Naive thymus-derived CD4-positive, alpha-beta T cell (primary cell): Measurements from ENCODE around the gene FBXO36. TPM values are rescaled to one million over a fixed set of nuclear protein-coding genes. Genes with fewer than 3 reads are reported as not detected.

ENCODE experiments used
- ATAC-seq: fragments of 150-1000 bp; cut with Tn5 transposase; 2 replicates; pipeline ENCODE4 v1.10.0; 2021; ENCODE audit warnings: mild to moderate bottlenecking, moderate library complexity
- CTCF ChIA-PET: fragments of 350-600 bp; sonication (Branson Sonifier 250); formaldehyde crosslinking; loops from one replicate; lab custom pipeline; 2021; ENCODE audit warnings: antibody characterized with exemption; lab: Charles Lee
- POLR2A ChIA-PET: fragments of 350-600 bp; sonication (Branson Sonifier 250); formaldehyde crosslinking; loops from one replicate; lab custom pipeline; 2021; ENCODE audit warnings: antibody characterized with exemption, inconsistent platforms; lab: Charles Lee
- DNase-seq, 9 donors: peaks; one replicate each; pipeline versions ENCODE4 v3.0.0 to v3.0.0-alpha.2; 2020 to 2022; ENCODE audit warnings: mixed read lengths in 1 of 9
- H3K27ac ChIP-seq: one replicate; pipeline ENCODE4 v1.7.0; 2013; ENCODE audit warnings: mild to moderate bottlenecking, low read depth, low read length, moderate library complexity
- H3K27me3 ChIP-seq, 2 donors: one replicate each; pipeline ENCODE4 v1.7.0; 2013; ENCODE audit warnings: low read length in 2 of 2, mild to moderate bottlenecking in 2 of 2, moderate library complexity in 2 of 2; ENCODE audit not compliant: control insufficient read depth in 2 of 2, insufficient read depth in 2 of 2
- H3K36me3 ChIP-seq, 3 experiments: 1 replicate in 2 of 3; 2 replicates in 1 of 3; pipeline ENCODE4 v1.7.0; 2013; ENCODE audit warnings: low read length in 3 of 3, mild to moderate bottlenecking in 3 of 3, moderate library complexity in 1 of 3; ENCODE audit not compliant: insufficient read depth in 3 of 3, control insufficient read depth in 2 of 3
- H3K4me1 ChIP-seq, 2 donors: one replicate each; pipeline ENCODE4 v1.7.0; 2013; ENCODE audit warnings: low read length in 2 of 2, mild to moderate bottlenecking in 2 of 2, moderate library complexity in 1 of 2; ENCODE audit not compliant: control insufficient read depth in 2 of 2, insufficient read depth in 2 of 2
- H3K4me3 ChIP-seq: 2 replicates; pipeline ENCODE4 v1.7.0; 2013; ENCODE audit warnings: mild to moderate bottlenecking, low read length
- H3K9me3 ChIP-seq, 3 experiments: 1 replicate in 2 of 3; 2 replicates in 1 of 3; pipeline ENCODE4 v1.7.0; 2013; ENCODE audit warnings: low read length in 3 of 3; ENCODE audit not compliant: control insufficient read depth in 2 of 3
- H3K27ac Mint-ChIP-seq, 9 donors: one replicate each; pipeline ENCODE4 v1.8.0; 2020 to 2022; ENCODE audit warnings: mixed read lengths in 9 of 9, mild to moderate bottlenecking in 8 of 9, moderate library complexity in 5 of 9, inconsistent platforms in 2 of 9
- H3K27me3 Mint-ChIP-seq, 5 donors: one replicate each; pipeline ENCODE4 v1.8.0; 2021 to 2022; ENCODE audit warnings: mixed read lengths in 5 of 5, mild to moderate bottlenecking in 1 of 5
- H3K36me3 Mint-ChIP-seq, 5 donors: one replicate each; pipeline ENCODE4 v1.8.0; 2020 to 2022; ENCODE audit warnings: mixed read lengths in 5 of 5, mild to moderate bottlenecking in 3 of 5, inconsistent platforms in 1 of 5
- H3K4me1 Mint-ChIP-seq, 7 donors: one replicate each; pipeline ENCODE4 v1.8.0; 2020 to 2022; ENCODE audit warnings: mixed read lengths in 7 of 7, mild to moderate bottlenecking in 3 of 7, inconsistent platforms in 1 of 7
- H3K4me3 Mint-ChIP-seq, 10 donors: one replicate each; pipeline ENCODE4 v1.8.0; 2020 to 2022; ENCODE audit warnings: mild to moderate bottlenecking in 10 of 10, mixed read lengths in 10 of 10, moderate library complexity in 6 of 10, inconsistent platforms in 2 of 10
- H3K9me3 Mint-ChIP-seq, 11 donors: one replicate each; pipeline ENCODE4 v1.8.0; 2020 to 2022; ENCODE audit warnings: mixed read lengths in 11 of 11, mild to moderate bottlenecking in 4 of 11, inconsistent platforms in 1 of 11, moderate library complexity in 1 of 11
- intact Hi-C, 2 donors: fragments of 100-400 bp; cut with micrococcal nuclease; formaldehyde crosslinking; loops; one replicate each; pipeline ENCODE4 v1.15.1; 2023
- polyA plus RNA-seq, 2 donors: library from polyadenylated mRNA; unstranded; fragments of 300-500 nt; fragmentation: Illumina TruSeq; gene quantifications; one replicate each; pipeline ENCODE4 v1.2.3, GENCODE V29; 2021
- total RNA-seq, 6 experiments: library from RNA in 5 of 6; stranded (reverse) in 5 of 6; gene quantifications; 1 replicate in 5 of 6; 2 replicates in 1 of 6; pipeline ENCODE4 v1.2.3 and lab custom pipeline; 2021 to 2026

FBXO36 gene
- total and polyA plus RNA-seq, 7 experiments from 2014 or later, result 0.51 to 1.8 (median 1.2) TPM

DNA sequence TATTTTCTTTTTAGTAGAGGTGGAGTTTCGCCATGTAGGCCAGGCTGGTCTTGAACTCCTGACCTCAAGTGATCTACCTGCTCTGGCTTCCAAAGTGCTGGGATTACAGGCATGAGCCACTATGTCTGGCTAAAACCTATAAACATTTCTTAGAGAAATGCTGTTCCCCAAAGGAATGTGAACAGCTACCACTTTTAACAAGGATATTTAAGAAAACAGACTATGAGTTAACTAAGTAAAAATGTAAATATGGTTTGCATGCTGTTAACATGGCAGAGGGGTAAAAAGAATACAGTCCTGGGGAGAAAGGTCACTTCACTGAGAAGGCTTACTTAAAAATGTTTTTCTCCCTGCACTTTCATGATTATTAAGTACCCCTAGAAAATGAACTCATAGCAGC, 89.3 kb downstream of the FBXO36 start:
- Mint-ChIP-seq H3K4me1 (peaks cover 5 to 11% (median 7%) of the 10 kb centered on the region in 7 donors), H3K4me3 (no peak overlapping the region), H3K36me3 (peaks cover 0 to 9% (median 0%) of the 10 kb centered on the region in 5 donors), H3K9me3 (no peaks in the 10 kb centered on the region), H3K27ac (no peak overlapping the region), H3K27me3 (peaks cover 0 to 6% (median 0%) of the 10 kb centered on the region in 5 donors)
- DNase-seq (no peak), ATAC-seq (no peak)
- Histone ChIP-seq H3K36me3 (no peaks in the 10 kb centered on the region), H3K4me1 (no peaks in the 10 kb centered on the region), H3K4me3 (no peak overlapping the region), H3K27ac (no peak overlapping the region), H3K27me3 (no peaks in the 10 kb centered on the region), H3K9me3 (no peaks in the 10 kb centered on the region)
- CTCF ChIA-PET, result interaction anchor here (0.7 kb wide), 1 partner anchor 10 kb away, joined by 3 read pairs; no protein-coding TSS in a partner anchor
- intact Hi-C loops, result no loop called here
- POLR2A ChIA-PET, result no interaction called here

- H3K4me1 ChIP-seq, result no peaks in the 10 kb centered on the region
- no peaks in the 10 kb centered on the region for H3K9me3 ChIP-seq
- peaks cover 0 to 9% (median 0%) of the 10 kb centered on the region in 5 donors for H3K36me3 Mint-ChIP-seq
- DNase-seq (no peak), ATAC-seq (no peak)
- no peak overlapping the region for H3K27ac Mint-ChIP-seq
- H3K9me3 Mint-ChIP-seq, result no peaks in the 10 kb centered on the region
- ChIA-PET CTCF (interaction anchor here (0.7 kb wide), 1 partner anchor 10 kb away, joined by 3 read pairs; no protein-coding TSS in a partner anchor), POLR2A (no interaction called here)
- intact Hi-C loops, result no loop called here
- no peaks in the 10 kb centered on the region for H3K36me3 ChIP-seq
- no peak overlapping the region for H3K27ac ChIP-seq
- no peak overlapping the region for H3K4me3 ChIP-seq
- H3K4me3 Mint-ChIP-seq, result no peak overlapping the region
- peaks cover 0 to 6% (median 0%) of the 10 kb centered on the region in 5 donors for H3K27me3 Mint-ChIP-seq
- H3K27me3 ChIP-seq, result no peaks in the 10 kb centered on the region
- peaks cover 5 to 11% (median 7%) of the 10 kb centered on the region in 7 donors for H3K4me1 Mint-ChIP-seq
Observed at GRCh38 chr2:230012267-230012884, 90.1 kb downstream of the FBXO36 start.

DNA sequence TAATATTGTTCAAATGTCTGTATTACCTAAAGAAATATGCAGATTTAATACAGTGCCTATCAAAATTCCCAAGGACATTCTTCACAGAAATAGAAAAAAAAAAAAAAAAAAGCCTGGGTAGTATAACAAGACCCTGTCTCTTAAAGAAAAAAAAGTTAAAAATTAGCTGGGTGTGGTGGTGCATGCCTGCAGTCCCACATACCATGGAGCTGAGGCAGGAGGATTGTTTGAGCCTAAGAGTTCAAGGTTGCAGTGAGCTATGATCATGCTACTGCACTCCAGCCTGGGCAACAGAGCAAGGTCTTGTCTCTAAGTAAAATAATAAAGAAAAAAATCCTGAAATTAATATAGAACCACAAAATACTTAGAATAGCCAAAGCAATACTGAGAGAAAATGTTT, 94.5 kb downstream of the FBXO36 start:
- ATAC-seq (no peak), DNase-seq (no peak)
- no peaks in the 10 kb centered on the region for H3K27me3 ChIP-seq
- H3K27ac ChIP-seq, result no peak overlapping the region
- intact Hi-C loops, result no loop called here
- POLR2A ChIA-PET, result no interaction called here
- CTCF ChIA-PET, result interaction anchor here (0.6 kb wide), 1 partner anchor 168 kb away, joined by 3 read pairs; no protein-coding TSS in a partner anchor
- H3K9me3 ChIP-seq, result no peaks in the 10 kb centered on the region
- Mint-ChIP-seq H3K9me3 (no peaks in the 10 kb centered on the region), H3K27ac (no peak overlapping the region), H3K4me3 (no peak overlapping the region), H3K36me3 (no peaks in the 10 kb centered on the region), H3K27me3 (peaks cover 0 to 6% (median 0%) of the 10 kb centered on the region in 5 donors), H3K4me1 (no peaks in the 10 kb centered on the region)
- H3K4me1 ChIP-seq, result no peaks in the 10 kb centered on the region
- H3K4me3 ChIP-seq, result no peak overlapping the region
- no peaks in the 10 kb centered on the region for H3K36me3 ChIP-seq

DNA sequence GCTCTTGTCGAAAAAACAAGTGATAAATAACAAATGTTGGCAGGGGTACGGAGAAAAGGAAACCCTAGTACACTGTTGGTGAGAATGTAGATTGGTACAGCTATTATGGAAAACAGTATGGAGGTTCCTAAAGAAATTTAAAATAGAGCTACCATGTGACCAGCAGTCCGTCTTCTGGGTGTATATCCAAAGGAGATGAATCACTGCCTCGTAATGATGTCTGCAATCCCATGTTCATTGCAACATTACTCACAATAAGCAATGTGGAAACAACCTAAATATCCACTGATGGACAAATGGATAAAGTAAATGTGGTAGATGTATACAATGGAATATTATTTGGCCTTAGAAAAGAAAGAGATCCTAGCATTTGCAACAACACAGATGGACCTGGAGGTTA, 95.8 kb downstream of the FBXO36 start:
- H3K36me3 ChIP-seq, result no peaks in the 10 kb centered on the region
- no peak overlapping the region for H3K4me3 ChIP-seq
- Mint-ChIP-seq H3K27me3 (peaks cover 0 to 6% (median 0%) of the 10 kb centered on the region in 5 donors), H3K4me3 (no peak overlapping the region), H3K9me3 (no peaks in the 10 kb centered on the region), H3K36me3 (no peaks in the 10 kb centered on the region), H3K27ac (no peak overlapping the region), H3K4me1 (no peaks in the 10 kb centered on the region)
- POLR2A ChIA-PET, result no interaction called here
- no peak overlapping the region for H3K27ac ChIP-seq
- intact Hi-C loops, result no loop called here
- no peaks in the 10 kb centered on the region for H3K4me1 ChIP-seq
- H3K27me3 ChIP-seq, result no peaks in the 10 kb centered on the region
- H3K9me3 ChIP-seq, result no peaks in the 10 kb centered on the region
- DNase-seq (no peak), ATAC-seq (no peak)
- CTCF ChIA-PET, result no interaction called here

DNA sequence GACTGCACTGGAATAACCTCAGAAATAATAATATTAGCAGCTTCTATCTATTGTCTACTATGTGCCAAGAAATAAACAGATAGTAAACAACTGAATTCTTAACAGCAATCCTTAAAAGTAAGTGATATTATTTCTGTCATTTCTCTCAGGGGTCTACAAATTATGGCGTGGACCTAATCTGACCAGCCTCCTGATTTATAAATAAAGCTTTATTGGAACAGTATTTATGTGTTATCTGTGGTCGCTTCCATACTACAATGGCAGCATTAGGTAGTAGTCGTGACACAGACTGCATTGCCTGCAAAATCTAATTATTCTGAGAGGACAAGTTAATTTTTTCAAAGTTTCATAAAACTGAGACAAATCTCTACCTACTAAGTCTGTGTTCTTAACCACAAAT, 97.4 kb downstream of the FBXO36 start:
- H3K27ac Mint-ChIP-seq, result no peak overlapping the region
- intact Hi-C loops, result no loop called here
- Histone ChIP-seq H3K9me3 (no peaks in the 10 kb centered on the region), H3K27ac (no peak overlapping the region), H3K27me3 (no peaks in the 10 kb centered on the region), H3K36me3 (no peaks in the 10 kb centered on the region), H3K4me1 (no peaks in the 10 kb centered on the region), H3K4me3 (no peak overlapping the region)
- ChIA-PET CTCF (interaction anchor here (1.3 kb wide), 1 partner anchor 12 kb away, joined by 5 read pairs; no protein-coding TSS in a partner anchor), POLR2A (no interaction called here)
- ATAC-seq, result no peak
- peaks cover 0 to 7% (median 0%) of the 10 kb centered on the region in 5 donors for H3K27me3 Mint-ChIP-seq
- no peaks in the 10 kb centered on the region for H3K9me3 Mint-ChIP-seq
- no peak overlapping the region for H3K4me3 Mint-ChIP-seq
- H3K4me1 Mint-ChIP-seq, result no peaks in the 10 kb centered on the region
- no peak for DNase-seq
- H3K36me3 Mint-ChIP-seq, result no peaks in the 10 kb centered on the region

GRCh38 chr2:230023313-230023712, 101.0 kb downstream of the FBXO36 start:
- H3K27ac ChIP-seq, result no peak overlapping the region
- H3K36me3 ChIP-seq, result no peaks in the 10 kb centered on the region
- ChIA-PET POLR2A (no interaction called here), CTCF (interaction anchor here (0.6 kb wide), 1 partner anchor 103 kb away, joined by 3 read pairs; no protein-coding TSS in a partner anchor)
- no peak overlapping the region for H3K4me3 Mint-ChIP-seq
- ATAC-seq, result no peak
- no peaks in the 10 kb centered on the region for H3K4me1 ChIP-seq
- no peaks in the 10 kb centered on the region for H3K27me3 ChIP-seq
- H3K4me3 ChIP-seq, result no peak overlapping the region
- H3K9me3 ChIP-seq, result no peaks in the 10 kb centered on the region
- peaks cover 0 to 3% (median 0%) of the 10 kb centered on the region in 5 donors for H3K27me3 Mint-ChIP-seq
- H3K27ac Mint-ChIP-seq, result no peak overlapping the region
- H3K4me1 Mint-ChIP-seq, result no peaks in the 10 kb centered on the region
- H3K9me3 Mint-ChIP-seq, result no peaks in the 10 kb centered on the region
- intact Hi-C loops, result no loop called here
- no peak for DNase-seq
- H3K36me3 Mint-ChIP-seq, result no peaks in the 10 kb centered on the region

DNA sequence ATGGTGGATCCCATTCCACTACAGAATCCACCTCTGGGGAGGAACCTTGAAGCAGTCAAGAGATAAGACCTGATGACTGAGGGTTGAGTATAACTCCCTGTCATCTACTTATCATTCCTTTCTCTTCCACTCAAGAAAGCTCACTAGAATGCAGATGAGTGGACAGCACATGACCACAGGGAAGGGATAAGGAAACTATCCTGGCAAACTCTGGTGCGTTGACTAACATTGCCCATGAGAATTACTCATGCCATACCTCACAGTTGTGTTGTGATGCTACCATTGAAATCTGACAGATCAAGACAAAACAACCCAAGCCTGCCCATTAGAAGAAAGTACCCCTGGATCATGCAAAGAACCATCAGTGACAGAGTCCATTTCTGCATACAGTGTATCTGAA, 119.9 kb downstream of the FBXO36 start:
- POLR2A ChIA-PET, result interaction anchor here (0.7 kb wide), 1 partner anchor 34 kb away, joined by 3 read pairs; no protein-coding TSS in a partner anchor
- Histone ChIP-seq H3K4me3 (no peak overlapping the region), H3K27ac (no peak overlapping the region), H3K9me3 (no peaks in the 10 kb centered on the region), H3K36me3 (no peaks in the 10 kb centered on the region), H3K27me3 (no peaks in the 10 kb centered on the region), H3K4me1 (no peaks in the 10 kb centered on the region)
- CTCF ChIA-PET, result no interaction called here
- Mint-ChIP-seq H3K4me3 (no peak overlapping the region), H3K9me3 (peaks cover 0 to 2% (median 0%) of the 10 kb centered on the region in 11 donors), H3K36me3 (peaks cover 0 to 13% (median 0%) of the 10 kb centered on the region in 5 donors), H3K27ac (no peak overlapping the region), H3K4me1 (no peaks in the 10 kb centered on the region), H3K27me3 (peaks cover 0 to 15% (median 4%) of the 10 kb centered on the region in 5 donors)
- intact Hi-C loops, result no loop called here
- no peak for DNase-seq
- no peak for ATAC-seq
